ENCODE data around the gene TERT. TPM values are rescaled to one million over a fixed set of nuclear protein-coding genes. Genes with fewer than 3 reads are reported as not detected.

Gene TERT
- total RNA-seq, 2 donors from 2014 or later = 0.72 to 13.7 TPM

DNA sequence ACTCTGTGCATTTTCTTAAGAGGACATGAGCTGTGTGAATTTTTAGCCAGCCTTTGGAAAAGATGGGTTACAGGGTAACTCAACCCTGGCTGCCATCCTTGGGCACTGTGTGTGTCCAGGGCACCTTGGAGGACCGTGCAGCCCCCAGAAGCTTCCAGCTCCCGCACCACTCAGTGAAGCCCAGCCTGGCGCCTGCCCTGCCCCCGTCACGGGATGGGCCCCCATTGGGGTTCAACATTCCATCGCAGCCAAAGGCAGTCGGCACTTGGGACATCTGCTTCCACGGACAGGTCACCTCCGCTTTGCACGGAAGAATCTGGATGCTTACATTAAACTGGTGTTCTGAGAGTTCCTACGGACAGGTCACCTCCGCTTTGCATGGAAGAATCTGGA, 71.6 kb downstream of the TERT start:
- TF ChIP-seq, protein P1, sequence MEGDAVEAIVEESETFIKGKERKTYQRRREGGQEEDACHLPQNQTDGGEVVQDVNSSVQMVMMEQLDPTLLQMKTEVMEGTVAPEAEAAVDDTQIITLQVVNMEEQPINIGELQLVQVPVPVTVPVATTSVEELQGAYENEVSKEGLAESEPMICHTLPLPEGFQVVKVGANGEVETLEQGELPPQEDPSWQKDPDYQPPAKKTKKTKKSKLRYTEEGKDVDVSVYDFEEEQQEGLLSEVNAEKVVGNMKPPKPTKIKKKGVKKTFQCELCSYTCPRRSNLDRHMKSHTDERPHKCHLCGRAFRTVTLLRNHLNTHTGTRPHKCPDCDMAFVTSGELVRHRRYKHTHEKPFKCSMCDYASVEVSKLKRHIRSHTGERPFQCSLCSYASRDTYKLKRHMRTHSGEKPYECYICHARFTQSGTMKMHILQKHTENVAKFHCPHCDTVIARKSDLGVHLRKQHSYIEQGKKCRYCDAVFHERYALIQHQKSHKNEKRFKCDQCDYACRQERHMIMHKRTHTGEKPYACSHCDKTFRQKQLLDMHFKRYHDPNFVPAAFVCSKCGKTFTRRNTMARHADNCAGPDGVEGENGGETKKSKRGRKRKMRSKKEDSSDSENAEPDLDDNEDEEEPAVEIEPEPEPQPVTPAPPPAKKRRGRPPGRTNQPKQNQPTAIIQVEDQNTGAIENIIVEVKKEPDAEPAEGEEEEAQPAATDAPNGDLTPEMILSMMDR (IDR thresholded peaks at IDR 0.05) = no peak
- H3K27me3 ChIP-seq = no peaks in the 10 kb centered on the region
- intact Hi-C loops (cut with DNase I) = no loop called here
- no peak overlapping the region for H3K27ac ChIP-seq
- no peak for DNase-seq
- no peak overlapping the region for H3K4me3 ChIP-seq
- H3K9ac ChIP-seq (ENCODE audit: low read depth in 2 of 2, low read length in 2 of 2) = no peak overlapping the region
- no peaks in the 10 kb centered on the region for H3K9me3 ChIP-seq
- H3K36me3 ChIP-seq = no peaks in the 10 kb centered on the region
- no peaks in the 10 kb centered on the region for H3K4me1 ChIP-seq

DNA sequence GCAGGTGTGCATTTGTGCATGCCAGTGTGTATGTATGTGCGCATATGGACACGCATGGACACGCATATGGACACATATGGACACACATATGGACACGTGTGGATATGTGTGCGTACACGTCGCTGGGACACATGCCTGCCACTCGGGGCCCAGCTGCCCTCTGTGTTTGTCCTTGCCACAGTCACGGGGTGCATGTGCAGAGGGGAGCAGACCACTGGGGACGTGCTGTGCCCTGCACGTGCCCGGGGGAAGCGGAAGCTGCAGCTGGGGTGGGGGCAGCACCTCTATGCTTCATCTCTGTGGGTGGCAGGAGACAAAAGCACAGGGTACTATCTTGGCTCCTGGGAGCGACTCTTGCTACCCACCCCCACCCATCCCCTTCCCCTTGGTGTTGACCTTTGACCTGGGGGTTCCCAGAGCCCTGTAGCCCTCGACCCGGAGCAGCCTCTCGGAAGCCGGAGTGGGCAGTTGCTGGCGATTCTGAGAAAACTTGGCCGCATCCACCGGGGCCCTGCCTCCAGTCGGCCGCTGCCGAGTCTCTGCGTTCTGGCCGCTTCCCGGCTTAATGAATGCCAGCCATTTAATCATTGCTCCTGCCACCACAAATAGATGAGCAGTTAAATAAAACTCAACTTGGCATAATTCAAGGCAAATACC, 72.1 kb downstream of the TERT start:
- Histone ChIP-seq H3K36me3 (no peaks in the 10 kb centered on the region), H3K27ac (no peak overlapping the region), H3K4me3 (no peak overlapping the region), H3K9me3 (no peaks in the 10 kb centered on the region), H3K9ac (ENCODE audit: low read depth in 2 of 2, low read length in 2 of 2) (no peak overlapping the region), H3K27me3 (no peaks in the 10 kb centered on the region), H3K4me1 (no peaks in the 10 kb centered on the region)
- TF ChIP-seq, protein P1 (IDR thresholded peaks at IDR 0.05) = no peak
- intact Hi-C loops (cut with DNase I) = no loop called here
- no peak for DNase-seq

DNA sequence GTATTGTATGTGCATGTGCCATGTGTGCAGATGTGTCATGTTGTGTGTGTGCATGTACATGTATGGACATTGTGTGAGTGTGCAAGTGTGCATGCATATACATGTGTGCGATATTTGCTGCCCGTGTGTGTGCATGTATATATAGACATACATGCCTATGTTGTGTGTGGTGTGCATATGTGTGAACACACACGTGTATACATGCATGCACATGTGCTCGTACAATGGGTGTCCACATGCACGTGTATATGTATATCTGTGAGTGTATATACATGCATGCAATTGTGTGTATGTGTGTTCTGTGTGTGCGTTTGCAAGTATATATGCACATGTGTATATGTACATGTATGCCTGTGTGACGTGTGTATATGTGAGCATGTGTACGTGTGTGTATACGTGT, 72.7 kb downstream of the TERT start:
- TF ChIP-seq, protein P1 (IDR thresholded peaks at IDR 0.05) = no peak
- no peak for DNase-seq
- Histone ChIP-seq H3K36me3 (no peaks in the 10 kb centered on the region), H3K9ac (ENCODE audit: low read depth in 2 of 2, low read length in 2 of 2) (no peak overlapping the region), H3K4me1 (no peaks in the 10 kb centered on the region), H3K9me3 (no peaks in the 10 kb centered on the region), H3K4me3 (no peak overlapping the region), H3K27ac (no peak overlapping the region), H3K27me3 (no peaks in the 10 kb centered on the region)
- intact Hi-C loops (cut with DNase I) = no loop called here

DNA sequence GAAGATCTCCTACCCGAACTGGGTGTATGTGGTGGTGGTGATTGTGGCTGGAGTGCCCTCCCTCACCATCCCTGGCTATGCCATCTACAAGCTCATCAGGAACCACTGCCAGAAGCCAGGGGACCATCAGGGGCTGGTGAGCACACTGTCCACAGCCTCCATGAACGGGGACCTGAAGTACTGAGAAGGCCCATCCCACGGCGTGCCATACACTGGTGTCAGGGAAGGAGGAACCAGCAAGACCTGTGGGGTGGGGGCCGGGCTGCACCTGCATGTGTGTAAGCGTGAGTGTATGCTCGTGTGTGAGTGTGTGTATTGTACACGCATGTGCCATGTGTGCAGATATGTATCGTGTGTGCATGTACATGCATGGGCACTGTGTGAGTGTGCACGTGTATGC, 73.1 kb downstream of the TERT start:
- Histone ChIP-seq H3K9ac (ENCODE audit: low read depth in 2 of 2, low read length in 2 of 2) (no peak overlapping the region), H3K4me1 (no peaks in the 10 kb centered on the region), H3K27ac (no peak overlapping the region), H3K27me3 (no peaks in the 10 kb centered on the region), H3K36me3 (no peaks in the 10 kb centered on the region), H3K4me3 (no peak overlapping the region), H3K9me3 (no peaks in the 10 kb centered on the region)
- TF ChIP-seq, protein P1 (IDR thresholded peaks at IDR 0.05) = no peak
- no peak for DNase-seq
- intact Hi-C loops (cut with DNase I) = no loop called here

DNA sequence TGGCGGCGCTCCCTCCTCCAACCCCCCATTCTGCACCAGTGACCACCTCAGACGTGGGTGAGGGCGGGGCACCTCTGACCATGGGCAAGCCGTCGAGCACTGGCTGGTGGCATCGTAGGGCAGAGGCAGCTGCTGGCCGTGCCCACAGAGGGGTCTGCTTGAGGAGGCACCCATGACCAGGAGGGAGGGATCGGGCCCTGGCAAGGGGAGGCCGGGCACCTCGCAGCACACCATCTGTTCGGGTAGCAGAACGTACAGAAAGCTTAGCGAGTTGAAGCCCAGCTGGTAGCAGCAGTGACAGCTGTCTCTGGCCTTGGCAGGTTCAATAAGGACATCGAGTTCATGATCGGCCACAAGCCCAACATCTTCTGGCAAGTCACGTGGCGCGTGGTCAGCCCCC, 74.0 kb downstream of the TERT start:
- H3K4me1 ChIP-seq = no peaks in the 10 kb centered on the region
- H3K4me3 ChIP-seq = no peak overlapping the region
- intact Hi-C loops (cut with DNase I) = no loop called here
- no peaks in the 10 kb centered on the region for H3K27me3 ChIP-seq
- no peaks in the 10 kb centered on the region for H3K36me3 ChIP-seq
- H3K27ac ChIP-seq = no peak overlapping the region
- H3K9ac ChIP-seq (ENCODE audit: low read depth in 2 of 2, low read length in 2 of 2) = no peak overlapping the region
- DNase-seq = no peak
- no peaks in the 10 kb centered on the region for H3K9me3 ChIP-seq
- TF ChIP-seq, protein P1 (IDR thresholded peaks at IDR 0.05) = no peak
